Measurements from ENCODE around the gene OCA2.

The OCA2 gene

DNA sequence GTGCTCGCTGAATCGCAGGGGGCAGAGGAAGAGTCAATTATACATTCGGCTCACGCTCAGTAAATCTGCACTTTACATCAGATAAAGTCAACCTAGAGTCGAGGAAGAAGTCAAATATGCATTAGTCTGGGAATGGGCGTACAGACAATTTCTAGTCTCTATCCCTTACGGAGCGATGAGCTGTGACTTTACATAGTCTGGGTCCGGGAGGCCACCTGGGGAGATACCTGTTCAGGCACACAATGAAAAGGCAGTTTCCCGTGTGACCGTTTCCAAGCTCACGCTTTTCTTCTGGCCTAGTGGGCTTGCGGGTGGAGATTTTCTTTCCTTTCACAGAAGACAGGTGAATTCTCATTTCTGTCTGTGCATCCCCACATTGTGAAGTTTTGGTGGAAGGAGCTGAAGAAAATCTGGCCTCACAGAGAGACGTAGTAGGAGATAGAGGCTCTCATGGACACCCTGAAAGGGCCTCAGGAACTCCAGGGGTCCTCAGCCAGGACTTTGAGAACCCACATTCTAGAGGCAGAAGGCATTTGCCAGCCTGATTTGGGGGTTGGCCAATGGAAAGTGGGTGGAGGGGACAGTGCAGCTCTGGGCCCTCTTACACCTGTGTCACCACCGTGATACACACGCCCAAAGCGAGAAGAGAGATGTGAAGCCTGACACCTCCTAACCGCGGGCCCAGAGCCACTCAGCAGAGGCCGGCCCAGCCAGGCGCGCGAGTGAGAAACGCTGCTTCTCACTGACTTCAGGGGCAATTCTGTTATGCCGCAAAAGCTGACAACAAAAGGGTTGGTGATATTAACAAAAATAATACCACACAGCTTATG lies 10.7 kb upstream of the OCA2 start:
- Histone ChIP-seq H3K36me3 (ENCODE audit: low read length) (no peaks in the 10 kb centered on the region), H3K79me2 (ENCODE audit: insufficient read depth, low read length) (no peaks in the 10 kb centered on the region), H3K4me2 (ENCODE audit: low read depth, low read length, poor library complexity, severe bottlenecking) (no peak overlapping the region), H3K27me3 (ENCODE audit: low read length) (no peaks in the 10 kb centered on the region), H3K9me3 (ENCODE audit: insufficient read depth, low read length) (no peaks in the 10 kb centered on the region), H2AFZ (ENCODE audit: low read depth, low read length, severe bottlenecking) (no peak overlapping the region), H3K27ac (ENCODE audit: low read depth, low read length) (no peak overlapping the region), H4K20me1 (ENCODE audit: low read depth, low read length) (no peaks in the 10 kb centered on the region), H3K9ac (ENCODE audit: low read length) (no peak overlapping the region), H3K9me2 (replicated peaks; ENCODE audit: insufficient read depth, low read length) (no peaks in the 10 kb centered on the region), H3F3A (ENCODE audit: insufficient read depth) (no peaks in the 10 kb centered on the region), H3K4me3 (ENCODE audit: insufficient read depth, low read length, poor library complexity, severe bottlenecking) (no peak overlapping the region)
- TF ChIP-seq, protein P1, sequence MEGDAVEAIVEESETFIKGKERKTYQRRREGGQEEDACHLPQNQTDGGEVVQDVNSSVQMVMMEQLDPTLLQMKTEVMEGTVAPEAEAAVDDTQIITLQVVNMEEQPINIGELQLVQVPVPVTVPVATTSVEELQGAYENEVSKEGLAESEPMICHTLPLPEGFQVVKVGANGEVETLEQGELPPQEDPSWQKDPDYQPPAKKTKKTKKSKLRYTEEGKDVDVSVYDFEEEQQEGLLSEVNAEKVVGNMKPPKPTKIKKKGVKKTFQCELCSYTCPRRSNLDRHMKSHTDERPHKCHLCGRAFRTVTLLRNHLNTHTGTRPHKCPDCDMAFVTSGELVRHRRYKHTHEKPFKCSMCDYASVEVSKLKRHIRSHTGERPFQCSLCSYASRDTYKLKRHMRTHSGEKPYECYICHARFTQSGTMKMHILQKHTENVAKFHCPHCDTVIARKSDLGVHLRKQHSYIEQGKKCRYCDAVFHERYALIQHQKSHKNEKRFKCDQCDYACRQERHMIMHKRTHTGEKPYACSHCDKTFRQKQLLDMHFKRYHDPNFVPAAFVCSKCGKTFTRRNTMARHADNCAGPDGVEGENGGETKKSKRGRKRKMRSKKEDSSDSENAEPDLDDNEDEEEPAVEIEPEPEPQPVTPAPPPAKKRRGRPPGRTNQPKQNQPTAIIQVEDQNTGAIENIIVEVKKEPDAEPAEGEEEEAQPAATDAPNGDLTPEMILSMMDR (IDR thresholded peaks at IDR 0.05; ENCODE audit: insufficient read depth, low read length, poor library complexity, severe bottlenecking) = no peak
- no peak for TF ChIP-seq EZH2phosphoT487 (conservative IDR thresholded peaks at IDR 0.05; ENCODE audit: low read length)

GRCh38 chr15:28107904-28108275 lies 8.8 kb upstream of the OCA2 start:
- Histone ChIP-seq H3F3A (ENCODE audit: insufficient read depth) (no peaks in the 10 kb centered on the region), H4K20me1 (ENCODE audit: low read depth, low read length) (no peaks in the 10 kb centered on the region), H3K27me3 (ENCODE audit: low read length) (no peaks in the 10 kb centered on the region), H2AFZ (ENCODE audit: low read depth, low read length, severe bottlenecking) (no peak overlapping the region), H3K4me3 (ENCODE audit: insufficient read depth, low read length, poor library complexity, severe bottlenecking) (no peak overlapping the region), H3K36me3 (ENCODE audit: low read length) (no peaks in the 10 kb centered on the region), H3K9ac (ENCODE audit: low read length) (no peak overlapping the region), H3K9me3 (ENCODE audit: insufficient read depth, low read length) (no peaks in the 10 kb centered on the region), H3K9me2 (replicated peaks; ENCODE audit: insufficient read depth, low read length) (no peaks in the 10 kb centered on the region), H3K79me2 (ENCODE audit: insufficient read depth, low read length) (no peaks in the 10 kb centered on the region), H3K27ac (ENCODE audit: low read depth, low read length) (no peak overlapping the region), H3K4me2 (ENCODE audit: low read depth, low read length, poor library complexity, severe bottlenecking) (no peak overlapping the region)
- TF ChIP-seq, protein P1 (IDR thresholded peaks at IDR 0.05; ENCODE audit: insufficient read depth, low read length, poor library complexity, severe bottlenecking) = no peak
- TF ChIP-seq EZH2phosphoT487 (conservative IDR thresholded peaks at IDR 0.05; ENCODE audit: low read length) = no peak

GRCh38 chr15:28107111-28107903 lies 8.2 kb upstream of the OCA2 start:
- H3K79me2 ChIP-seq (ENCODE audit: insufficient read depth, low read length) = no peaks in the 10 kb centered on the region
- H3K9ac ChIP-seq (ENCODE audit: low read length) = no peak overlapping the region
- no peaks in the 10 kb centered on the region for H3K9me2 ChIP-seq (replicated peaks; ENCODE audit: insufficient read depth, low read length)
- no peak overlapping the region for H3K4me2 ChIP-seq (ENCODE audit: low read depth, low read length, poor library complexity, severe bottlenecking)
- H3K27ac ChIP-seq (ENCODE audit: low read depth, low read length) = no peak overlapping the region
- no peak for TF ChIP-seq EZH2phosphoT487 (conservative IDR thresholded peaks at IDR 0.05; ENCODE audit: low read length)
- TF ChIP-seq, protein P1 (IDR thresholded peaks at IDR 0.05; ENCODE audit: insufficient read depth, low read length, poor library complexity, severe bottlenecking) = no peak
- no peaks in the 10 kb centered on the region for H3K9me3 ChIP-seq (ENCODE audit: insufficient read depth, low read length)
- no peak overlapping the region for H2AFZ ChIP-seq (ENCODE audit: low read depth, low read length, severe bottlenecking)
- H3K27me3 ChIP-seq (ENCODE audit: low read length) = no peaks in the 10 kb centered on the region
- no peaks in the 10 kb centered on the region for H3K36me3 ChIP-seq (ENCODE audit: low read length)
- no peaks in the 10 kb centered on the region for H3F3A ChIP-seq (ENCODE audit: insufficient read depth)
- H4K20me1 ChIP-seq (ENCODE audit: low read depth, low read length) = no peaks in the 10 kb centered on the region
- H3K4me3 ChIP-seq (ENCODE audit: insufficient read depth, low read length, poor library complexity, severe bottlenecking) = no peak overlapping the region
